Stimulated activated CD8-positive, alpha-beta memory T cell treated with anti-CD3 and anti-CD28 coated beads, Interleukin-12 subunit alpha, Interleukin-12 subunit beta, amount 100 ng/mL, for 1 hour (primary cell): Measurements from ENCODE around the gene ARHGAP18.
A peak's percentile ranks its signal among the peaks of the same experiment; 100 is the strongest.

Source experiments
- DNase-seq: peaks from one replicate; pipeline ENCODE4 v3.0.0-alpha.2; 2020; ENCODE audit warnings: low read depth

Gene ARHGAP18

GRCh38 chr6:129691043-129691640 is 18.8 kb downstream of the ARHGAP18 start:
- DNase-seq = no peak

GRCh38 chr6:129686941-129687627 is 22.9 kb downstream of the ARHGAP18 start:
- no peak for DNase-seq

- DNase-seq = no peak
Measured at GRCh38 chr6:129685662-129686031, 24.3 kb downstream of the ARHGAP18 start.

GRCh38 chr6:129684903-129685661 is 24.9 kb downstream of the ARHGAP18 start:
- DNase-seq = no peak

GRCh38 chr6:129684323-129684884 is 25.6 kb downstream of the ARHGAP18 start:
- no peak for DNase-seq

GRCh38 chr6:129683601-129684322 is 26.2 kb downstream of the ARHGAP18 start:
- DNase-seq = peak; percentile 40

GRCh38 chr6:129681913-129682205 is 28.1 kb downstream of the ARHGAP18 start:
- DNase-seq = no peak

GRCh38 chr6:129680633-129681032 is 29.3 kb downstream of the ARHGAP18 start:
- no peak for DNase-seq

GRCh38 chr6:129679758-129680157 is 30.2 kb downstream of the ARHGAP18 start:
- DNase-seq = no peak

GRCh38 chr6:129679275-129679674 is 30.7 kb downstream of the ARHGAP18 start:
- DNase-seq = no peak

- DNase-seq = no peak
Measured at GRCh38 chr6:129678463-129678862, 31.5 kb downstream of the ARHGAP18 start.

- DNase-seq = no peak
Measured at GRCh38 chr6:129677620-129678325, 32.2 kb downstream of the ARHGAP18 start.

- no peak for DNase-seq
Measured at GRCh38 chr6:129675669-129676472, 34.1 kb downstream of the ARHGAP18 start.

GRCh38 chr6:129673748-129674147 is 36.2 kb downstream of the ARHGAP18 start:
- no peak for DNase-seq

GRCh38 chr6:129672881-129673631 is 36.9 kb downstream of the ARHGAP18 start:
- no peak for DNase-seq

GRCh38 chr6:129672341-129672682 is 37.7 kb downstream of the ARHGAP18 start:
- no peak for DNase-seq

- no peak for DNase-seq
Measured at GRCh38 chr6:129671442-129672340, 38.3 kb downstream of the ARHGAP18 start.

- no peak for DNase-seq
Measured at GRCh38 chr6:129670634-129671033, 39.3 kb downstream of the ARHGAP18 start.

- no peak for DNase-seq
Measured at GRCh38 chr6:129667621-129668020, 42.4 kb downstream of the ARHGAP18 start.
